ENCODE data around the gene CDH1.
"Not testable (repeated sequence)": the region's sequence is repeated elsewhere in the genome, so short reads cannot be mapped to it uniquely, and the experiment has no call there.

The CDH1 gene

DNA sequence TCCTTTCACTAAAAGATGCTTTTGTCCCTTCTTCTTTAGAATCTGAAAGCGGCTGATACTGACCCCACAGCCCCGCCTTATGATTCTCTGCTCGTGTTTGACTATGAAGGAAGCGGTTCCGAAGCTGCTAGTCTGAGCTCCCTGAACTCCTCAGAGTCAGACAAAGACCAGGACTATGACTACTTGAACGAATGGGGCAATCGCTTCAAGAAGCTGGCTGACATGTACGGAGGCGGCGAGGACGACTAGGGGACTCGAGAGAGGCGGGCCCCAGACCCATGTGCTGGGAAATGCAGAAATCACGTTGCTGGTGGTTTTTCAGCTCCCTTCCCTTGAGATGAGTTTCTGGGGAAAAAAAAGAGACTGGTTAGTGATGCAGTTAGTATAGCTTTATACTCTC, 96.2 kb downstream of the CDH1 start:
- H3K27ac Mint-ChIP-seq: no peak overlapping the region
- peaks cover 12% of the 10 kb centered on the region for H3K27me3 Mint-ChIP-seq
- no peak for ATAC-seq
- no peak overlapping the region for H3K4me3 Mint-ChIP-seq
- no peaks in the 10 kb centered on the region for H3K9me3 Mint-ChIP-seq
- H3K4me1 Mint-ChIP-seq: peaks cover 5% of the 10 kb centered on the region
- no peak for DNase-seq

DNA sequence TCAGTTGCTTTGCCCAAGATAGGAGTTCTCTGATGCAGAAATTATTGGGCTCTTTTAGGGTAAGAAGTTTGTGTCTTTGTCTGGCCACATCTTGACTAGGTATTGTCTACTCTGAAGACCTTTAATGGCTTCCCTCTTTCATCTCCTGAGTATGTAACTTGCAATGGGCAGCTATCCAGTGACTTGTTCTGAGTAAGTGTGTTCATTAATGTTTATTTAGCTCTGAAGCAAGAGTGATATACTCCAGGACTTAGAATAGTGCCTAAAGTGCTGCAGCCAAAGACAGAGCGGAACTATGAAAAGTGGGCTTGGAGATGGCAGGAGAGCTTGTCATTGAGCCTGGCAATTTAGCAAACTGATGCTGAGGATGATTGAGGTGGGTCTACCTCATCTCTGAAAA, 97.5 kb downstream of the CDH1 start:
- Mint-ChIP-seq H3K27ac (no peak overlapping the region), H3K27me3 (peaks cover 12% of the 10 kb centered on the region)

DNA sequence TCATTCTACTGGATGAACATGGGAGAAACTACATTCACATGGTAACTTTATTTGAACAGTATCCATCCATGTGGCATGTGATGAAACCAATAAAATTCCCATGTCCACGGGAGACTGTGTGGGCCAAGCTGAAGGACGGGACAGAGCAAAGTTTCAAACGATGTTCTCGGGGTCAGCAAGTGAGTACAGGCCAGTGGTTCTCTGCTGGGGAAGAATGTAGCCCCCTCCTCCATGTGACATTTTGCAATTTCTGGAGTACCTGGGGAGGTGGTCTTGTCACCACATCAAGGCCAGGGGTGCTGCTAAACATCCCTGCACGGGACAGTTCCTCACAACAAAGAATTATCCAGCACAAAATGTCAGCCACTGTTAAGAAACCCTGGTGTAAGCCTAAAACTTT, 98.9 kb downstream of the CDH1 start:
- peaks cover 12% of the 10 kb centered on the region for H3K27me3 Mint-ChIP-seq
- no peak overlapping the region for H3K27ac Mint-ChIP-seq
- no peak overlapping the region for H3K4me3 Mint-ChIP-seq
- ATAC-seq: no peak
- no peak for DNase-seq
- peaks cover 5% of the 10 kb centered on the region for H3K4me1 Mint-ChIP-seq
- H3K9me3 Mint-ChIP-seq: no peaks in the 10 kb centered on the region

More for the DNA sequence above, 97.5 kb downstream of the CDH1 start:
- peaks cover 5% of the 10 kb centered on the region for H3K4me1 Mint-ChIP-seq
- ATAC-seq (no peak), DNase-seq (no peak)
- no peak overlapping the region for H3K4me3 Mint-ChIP-seq
- no peaks in the 10 kb centered on the region for H3K9me3 Mint-ChIP-seq

DNA sequence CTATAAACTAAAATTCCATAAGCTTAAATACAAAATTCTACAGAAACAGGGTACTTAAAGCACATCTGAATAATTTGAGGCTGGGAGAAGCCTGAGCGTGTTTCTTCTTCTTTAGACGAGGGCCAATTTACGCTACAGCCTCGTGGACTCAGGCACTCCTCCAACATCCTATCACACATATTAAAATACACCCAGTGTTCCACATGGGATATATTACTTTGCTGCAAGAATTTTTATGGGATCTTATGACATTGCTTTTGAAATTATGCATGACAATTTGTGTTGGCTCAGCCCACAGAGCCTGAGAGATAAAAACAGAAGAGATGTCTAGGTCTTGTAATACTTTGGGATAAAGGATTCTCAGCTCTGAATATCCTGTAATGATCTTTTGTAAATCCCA, 102.7 kb downstream of the CDH1 start:
- ATAC-seq: no peak

DNA sequence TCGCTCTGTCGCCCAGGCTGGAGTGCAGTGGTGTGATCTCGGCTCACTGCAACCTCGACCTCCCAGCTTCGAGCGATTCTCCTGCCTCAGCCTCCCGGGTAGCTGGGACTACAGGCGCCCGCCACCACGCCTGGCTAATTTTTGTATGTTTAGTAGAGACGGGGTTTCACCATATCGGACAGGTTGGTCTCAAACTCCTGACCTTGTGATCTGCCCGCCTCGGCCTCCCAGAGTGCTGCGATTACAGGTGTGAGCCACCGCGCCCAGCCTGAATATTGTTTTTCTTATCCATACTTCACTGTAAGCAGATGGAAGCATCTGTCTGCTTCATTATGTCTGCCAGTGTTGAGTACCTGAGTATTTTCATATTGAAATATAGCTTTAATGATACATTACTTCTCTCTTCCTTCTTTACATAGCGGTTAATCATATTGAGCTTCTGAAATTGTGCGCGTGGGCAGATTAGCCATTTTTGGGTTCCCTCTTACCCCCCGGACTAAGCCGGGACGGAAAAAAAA, 105.9 kb downstream of the CDH1 start:
- H3K9me3 Mint-ChIP-seq, ATAC-seq, DNase-seq, H3K27me3 Mint-ChIP-seq: not testable (repeated sequence)
- H3K27ac Mint-ChIP-seq: peak overlapping the region; percentile 98 to 99
- peak overlapping the region; percentile 98 to 99 for H3K4me3 Mint-ChIP-seq
- H3K4me1 Mint-ChIP-seq: peaks cover 39% of the 10 kb centered on the region

More for the DNA sequence above, 102.7 kb downstream of the CDH1 start:
- DNase-seq: no peak
- H3K27me3 Mint-ChIP-seq: peaks cover 4% of the 10 kb centered on the region
- H3K27ac Mint-ChIP-seq: no peak overlapping the region
- H3K4me3 Mint-ChIP-seq: no peak overlapping the region
- peaks cover 18% of the 10 kb centered on the region for H3K4me1 Mint-ChIP-seq
- no peaks in the 10 kb centered on the region for H3K9me3 Mint-ChIP-seq

DNA sequence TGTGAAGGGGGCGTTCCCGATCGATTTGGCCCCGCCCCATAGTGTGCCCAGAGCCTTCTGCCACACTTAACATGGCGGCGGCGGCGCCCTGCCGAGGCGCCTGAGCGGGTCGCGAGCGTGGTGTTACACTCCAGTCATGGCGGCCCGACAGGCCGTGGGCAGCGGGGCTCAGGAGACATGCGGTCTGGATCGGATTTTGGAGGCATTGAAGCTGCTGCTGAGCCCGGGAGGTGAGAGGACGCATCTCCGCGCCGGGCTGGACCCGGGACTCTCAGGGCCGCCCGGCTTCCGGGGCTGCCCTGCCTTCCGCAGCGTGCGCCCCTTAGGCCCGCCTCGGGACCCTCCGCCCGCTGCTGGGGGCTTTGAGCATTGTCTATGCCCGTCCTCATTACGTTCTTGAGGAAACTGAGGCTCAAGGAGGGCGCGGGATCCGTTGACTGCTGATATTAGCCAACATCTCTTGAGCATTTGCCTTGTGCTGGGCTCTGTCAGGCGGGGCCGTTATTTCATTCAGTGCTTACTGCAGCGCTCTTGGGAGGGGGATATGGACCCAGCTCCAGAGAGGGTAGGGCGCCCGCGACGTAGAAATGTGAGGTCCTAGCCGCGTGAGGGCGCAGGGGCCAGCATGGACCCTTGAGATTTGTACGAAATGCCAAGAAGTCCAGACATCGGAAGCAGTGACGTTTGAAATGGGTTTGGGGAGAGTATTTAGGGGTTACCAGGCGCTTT, 106.6 kb downstream of the CDH1 start, which contains the start of gene TANGO6:
TANGO6 (plus strand) TSS at position 50 of the 729 bp plus-strand sequence; CDS start at position 137, 87 bp downstream.
- H3K4me1 Mint-ChIP-seq: peaks cover 41% of the 10 kb centered on the region
- peak within 1 kb of the TSS; percentile 98 to 99 for H3K27ac Mint-ChIP-seq
- H3K27me3 Mint-ChIP-seq: no peaks in the 10 kb centered on the region
- no peaks in the 10 kb centered on the region for H3K9me3 Mint-ChIP-seq
- H3K4me3 Mint-ChIP-seq: peak within 1 kb of the TSS; percentile 98 to 99
- DNase-seq (peak; percentile 90 to 92), ATAC-seq (peak; percentile 94)

DNA sequence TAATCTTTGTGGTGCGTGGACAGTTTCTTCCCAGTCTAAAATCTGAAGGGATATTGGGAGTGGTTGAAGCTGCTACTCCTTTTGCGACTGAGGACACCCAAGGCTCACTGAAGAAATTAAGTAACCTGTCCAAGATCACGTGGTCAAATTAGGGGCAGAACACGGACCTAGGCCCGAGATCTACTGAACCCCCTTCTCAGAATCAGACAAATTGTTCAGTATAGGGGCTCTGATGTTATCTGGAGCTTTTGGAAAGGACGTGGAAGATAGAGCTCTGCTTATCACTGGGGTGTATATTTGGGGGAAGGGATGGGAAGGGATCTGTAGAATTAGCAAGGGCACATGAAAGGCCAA, 107.1 kb downstream of the CDH1 start:
- H3K9me3 Mint-ChIP-seq: no peaks in the 10 kb centered on the region
- peak overlapping the region; percentile 98 to 99 for H3K27ac Mint-ChIP-seq
- H3K4me3 Mint-ChIP-seq: peak overlapping the region; percentile 98 to 99
- H3K27me3 Mint-ChIP-seq: no peaks in the 10 kb centered on the region
- DNase-seq (no peak), ATAC-seq (no peak)
- peaks cover 41% of the 10 kb centered on the region for H3K4me1 Mint-ChIP-seq

DNA sequence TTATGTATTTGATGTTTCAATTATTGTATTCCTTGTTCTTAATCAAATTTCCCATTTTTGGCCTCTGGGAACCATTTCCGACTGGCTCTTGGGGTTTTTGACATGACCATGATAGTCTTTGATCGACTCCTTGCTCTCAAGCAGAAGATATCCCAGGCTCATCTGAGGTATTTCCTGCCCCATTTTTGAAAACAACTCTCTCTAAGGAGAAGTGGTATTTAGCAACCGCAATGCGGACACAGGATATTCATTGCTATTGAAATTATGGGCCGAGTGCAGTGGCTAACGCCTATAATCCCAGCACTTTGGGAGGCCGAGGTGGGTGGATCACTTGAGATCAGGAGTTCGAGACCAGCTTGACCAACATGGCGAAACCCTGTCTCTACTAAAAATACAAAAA, 111.7 kb downstream of the CDH1 start:
- Mint-ChIP-seq H3K4me3 (no peak overlapping the region), H3K27me3 (no peaks in the 10 kb centered on the region), H3K27ac (no peak overlapping the region), H3K4me1 (peaks cover 42% of the 10 kb centered on the region), H3K9me3 (no peaks in the 10 kb centered on the region)
- no peak for ATAC-seq
- no peak for DNase-seq

DNA sequence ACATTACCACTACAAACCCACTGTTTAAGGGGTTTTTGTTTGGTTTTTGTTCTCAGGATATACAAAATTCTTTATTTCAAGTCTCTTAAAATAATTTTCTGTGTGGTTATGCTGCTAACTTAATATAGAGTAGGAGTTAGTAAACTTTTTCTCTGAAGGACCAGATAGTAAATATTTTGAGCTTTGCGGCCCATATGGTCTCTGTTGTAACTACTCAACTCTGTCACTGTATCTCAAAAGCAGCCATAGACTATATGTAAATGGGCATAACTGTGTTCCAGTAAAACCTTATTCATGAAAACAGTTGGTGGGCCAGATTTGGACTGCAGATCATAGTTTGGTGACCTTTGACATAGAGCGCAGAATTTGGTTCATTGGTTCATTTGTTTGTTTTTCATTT, 113.4 kb downstream of the CDH1 start:
- H3K4me3 Mint-ChIP-seq: no peak overlapping the region
- ATAC-seq (no peak), DNase-seq (no peak)
- no peaks in the 10 kb centered on the region for H3K9me3 Mint-ChIP-seq
- no peaks in the 10 kb centered on the region for H3K27me3 Mint-ChIP-seq
- peaks cover 25% of the 10 kb centered on the region for H3K4me1 Mint-ChIP-seq
- H3K27ac Mint-ChIP-seq: no peak overlapping the region

DNA sequence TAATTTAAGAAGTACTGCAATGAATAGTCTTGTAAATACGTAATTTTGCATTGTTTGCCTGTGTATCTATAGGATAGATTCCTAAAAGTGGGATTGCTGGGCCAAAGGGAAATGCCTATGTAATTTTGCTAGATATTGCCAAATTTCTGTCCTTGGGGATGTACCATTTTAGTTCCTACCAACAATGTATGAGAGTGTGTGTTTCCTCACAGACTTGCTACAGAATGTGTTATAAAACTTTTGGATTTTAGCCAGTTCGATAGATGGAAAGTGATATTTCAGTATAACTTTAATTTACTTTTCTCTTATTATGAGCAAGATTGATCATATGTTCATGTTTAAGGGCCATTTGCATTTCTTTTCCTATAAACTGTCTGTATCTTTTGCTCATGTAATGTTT, 114.5 kb downstream of the CDH1 start:
- Mint-ChIP-seq H3K4me3 (no peak overlapping the region), H3K9me3 (no peaks in the 10 kb centered on the region), H3K27ac (no peak overlapping the region), H3K27me3 (no peaks in the 10 kb centered on the region), H3K4me1 (peaks cover 23% of the 10 kb centered on the region)
- ATAC-seq (no peak), DNase-seq (no peak)

DNA sequence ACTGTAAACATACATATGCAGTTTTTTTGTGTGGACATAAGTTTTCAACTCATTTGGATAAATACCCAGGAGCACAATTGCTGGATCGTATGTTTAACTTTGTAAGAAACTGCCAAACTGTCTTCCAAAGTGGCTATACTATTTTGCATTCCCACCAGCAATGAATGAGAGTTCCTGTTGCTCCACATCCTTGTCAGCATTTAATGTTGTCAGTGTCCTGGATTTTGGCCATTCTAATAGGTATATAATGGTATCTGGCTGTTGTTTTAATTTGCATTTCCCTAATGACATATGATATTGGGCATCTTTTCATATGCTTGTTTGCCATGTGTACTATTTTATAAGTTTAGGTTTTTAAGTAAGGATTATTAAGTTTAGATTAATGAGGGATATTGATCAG, 120.4 kb downstream of the CDH1 start:
- no peak for DNase-seq
- Mint-ChIP-seq H3K4me3 (no peak overlapping the region), H3K27me3 (no peaks in the 10 kb centered on the region), H3K9me3 (no peaks in the 10 kb centered on the region), H3K27ac (no peak overlapping the region), H3K4me1 (peaks cover 2% of the 10 kb centered on the region)
- ATAC-seq: no peak

DNA sequence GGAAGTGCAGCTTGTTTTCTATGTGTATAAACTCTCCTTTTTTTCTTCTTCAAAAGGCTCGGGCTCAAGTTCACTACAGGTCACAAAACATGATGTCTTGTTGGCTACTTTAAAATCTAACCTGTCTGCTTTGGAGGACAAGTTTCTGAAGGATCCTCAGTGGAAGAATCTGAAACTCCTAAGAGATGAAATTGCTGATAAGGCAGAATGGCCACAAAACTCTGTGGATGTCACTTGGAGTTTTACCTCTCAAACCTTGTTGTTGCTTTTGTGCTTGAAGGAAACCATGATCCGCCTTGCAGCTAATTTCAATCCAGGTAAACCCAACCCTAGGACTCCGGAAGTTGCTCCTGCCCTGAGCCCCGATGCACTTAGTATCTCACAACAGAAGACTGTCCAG, 122.7 kb downstream of the CDH1 start:
- ATAC-seq: no peak
- no peak overlapping the region for H3K27ac Mint-ChIP-seq
- no peaks in the 10 kb centered on the region for H3K4me1 Mint-ChIP-seq
- H3K4me3 Mint-ChIP-seq: no peak overlapping the region
- no peaks in the 10 kb centered on the region for H3K27me3 Mint-ChIP-seq
- no peak for DNase-seq
- no peaks in the 10 kb centered on the region for H3K9me3 Mint-ChIP-seq

DNA sequence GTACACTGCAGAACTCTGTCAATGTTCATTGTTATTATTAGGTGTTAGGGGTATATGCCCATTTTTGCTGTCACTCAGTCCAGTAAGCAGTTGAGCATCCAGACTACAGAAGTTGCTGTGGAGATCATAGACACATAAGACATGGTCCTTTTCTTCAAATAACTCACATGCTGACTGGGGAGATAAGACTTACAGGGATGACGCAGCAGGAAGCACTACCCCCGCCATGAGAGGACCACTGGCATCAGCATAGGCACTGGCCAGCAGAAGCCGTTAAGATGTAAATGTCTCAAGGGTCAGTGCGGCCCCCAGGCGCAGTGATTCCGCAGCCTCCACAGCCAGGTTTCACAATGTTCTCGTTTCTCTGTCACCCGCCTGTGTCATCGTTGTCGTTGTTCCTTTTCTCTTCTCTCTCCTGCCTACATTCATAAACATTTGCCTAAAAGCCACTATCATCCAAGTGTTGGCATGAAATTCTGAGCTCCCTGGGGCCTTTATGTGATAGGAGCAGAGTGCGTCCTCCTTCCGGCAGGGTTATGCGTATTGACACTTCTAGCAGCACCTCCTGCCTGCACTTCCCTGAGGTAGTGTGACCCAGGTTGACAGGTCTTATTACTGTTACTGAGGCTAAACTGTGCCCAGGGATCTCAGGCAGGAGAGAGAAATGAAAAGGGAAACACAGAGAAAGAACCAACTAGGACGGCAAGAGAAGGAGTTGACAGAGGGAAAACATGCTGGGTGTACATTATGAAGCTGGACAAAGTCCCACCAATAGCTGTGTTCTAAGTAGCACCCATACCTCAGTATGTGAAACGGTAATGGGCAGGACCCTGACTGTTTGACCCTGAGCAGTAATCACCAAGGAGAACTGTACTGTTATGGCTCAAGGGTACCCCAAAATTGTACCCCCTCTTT, 124.1 kb downstream of the CDH1 start:
- Mint-ChIP-seq H3K4me3 (no peak overlapping the region), H3K4me1 (no peaks in the 10 kb centered on the region), H3K9me3 (no peaks in the 10 kb centered on the region), H3K27ac (peak overlapping the region; percentile 20 to 23), H3K27me3 (no peaks in the 10 kb centered on the region)
- no peak for DNase-seq
- ATAC-seq: no peak

DNA sequence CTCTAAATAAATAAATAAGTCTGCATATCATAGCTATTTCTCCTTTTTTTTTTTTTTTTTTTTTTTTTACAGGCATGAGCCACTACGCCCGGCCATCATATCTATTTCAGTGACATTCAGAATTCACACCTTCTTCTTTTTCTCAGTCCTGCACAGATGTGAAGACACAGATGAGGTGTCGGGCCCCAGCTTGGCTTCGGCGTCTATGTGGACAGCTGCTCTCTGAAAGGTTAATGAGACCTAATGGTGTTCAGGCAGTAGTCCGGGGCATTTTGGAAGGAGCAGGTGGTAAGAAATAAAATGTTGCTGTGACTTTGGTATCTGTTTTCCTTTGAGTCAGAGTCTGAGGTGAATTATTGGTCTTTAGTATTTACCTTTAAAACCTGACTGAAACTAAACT, 129.8 kb downstream of the CDH1 start:
- Mint-ChIP-seq H3K4me3 (no peak overlapping the region), H3K9me3 (no peaks in the 10 kb centered on the region), H3K27me3 (no peaks in the 10 kb centered on the region), H3K4me1 (no peaks in the 10 kb centered on the region), H3K27ac (no peak overlapping the region)
- DNase-seq (no peak), ATAC-seq (no peak)

DNA sequence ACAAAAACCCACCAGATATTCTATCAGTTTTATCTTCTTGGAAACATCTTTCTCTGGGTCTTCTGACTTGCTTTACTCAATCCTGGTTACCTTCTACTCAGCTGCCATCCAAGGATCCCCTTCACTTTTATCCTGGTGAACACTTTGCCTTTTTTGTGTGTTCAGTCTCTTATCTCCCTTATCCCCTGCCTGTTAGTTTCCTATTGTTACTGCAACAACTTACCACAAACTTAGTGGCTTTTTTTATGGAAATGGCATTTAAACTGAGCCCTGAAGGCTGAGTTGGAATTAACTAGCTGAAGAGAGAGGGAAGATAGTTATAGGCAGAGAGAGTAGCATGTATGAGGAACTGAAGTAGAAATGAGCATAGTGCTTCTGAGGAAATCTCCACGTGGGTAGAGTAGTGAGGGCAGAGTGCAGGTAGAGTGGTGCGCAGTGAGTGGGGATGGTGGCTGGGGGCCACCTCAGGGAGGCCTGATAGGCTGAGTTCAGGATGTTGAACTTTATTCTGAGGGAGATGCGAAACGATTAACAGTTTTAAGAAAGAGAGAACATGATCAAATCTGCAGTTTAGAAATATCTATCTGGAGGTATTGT, 132.5 kb downstream of the CDH1 start:
- Mint-ChIP-seq H3K9me3 (no peaks in the 10 kb centered on the region), H3K4me3 (no peak overlapping the region), H3K27ac (no peak overlapping the region), H3K27me3 (no peaks in the 10 kb centered on the region), H3K4me1 (no peaks in the 10 kb centered on the region)
- DNase-seq (no peak), ATAC-seq (no peak)

Measured in stimulated activated naive CD8-positive, alpha-beta T cell treated with anti-CD3 and anti-CD28 coated beads, Interleukin-15, amount 100 ng/mL, for 72 hours (primary cell).